Uterus (tissue), 2 donors: ENCODE measurements around the gene ACSF2.

Source experiments
- POLR2A ChIP-seq, 2 donors: fragments of 450-650 bp; IDR thresholded peaks; one replicate each; pipeline ENCODE4 v1.6.1; 2016; ENCODE audit warnings: antibody characterized with exemption in 2 of 2, mild to moderate bottlenecking in 1 of 2, moderate library complexity in 1 of 2
- TF ChIP-seq, protein P1 (sequence below), 4 experiments: fragments of 200-600 bp in 2 of 4; fragments of 450-650 bp in 2 of 4; sonication (generic) in 2 of 4; IDR thresholded peaks; one replicate each; pipeline ENCODE4 v1.5.1; 2016 to 2019; ENCODE audit warnings: antibody characterized with exemption in 4 of 4, mild to moderate bottlenecking in 2 of 4, moderate library complexity in 1 of 4

DNA sequence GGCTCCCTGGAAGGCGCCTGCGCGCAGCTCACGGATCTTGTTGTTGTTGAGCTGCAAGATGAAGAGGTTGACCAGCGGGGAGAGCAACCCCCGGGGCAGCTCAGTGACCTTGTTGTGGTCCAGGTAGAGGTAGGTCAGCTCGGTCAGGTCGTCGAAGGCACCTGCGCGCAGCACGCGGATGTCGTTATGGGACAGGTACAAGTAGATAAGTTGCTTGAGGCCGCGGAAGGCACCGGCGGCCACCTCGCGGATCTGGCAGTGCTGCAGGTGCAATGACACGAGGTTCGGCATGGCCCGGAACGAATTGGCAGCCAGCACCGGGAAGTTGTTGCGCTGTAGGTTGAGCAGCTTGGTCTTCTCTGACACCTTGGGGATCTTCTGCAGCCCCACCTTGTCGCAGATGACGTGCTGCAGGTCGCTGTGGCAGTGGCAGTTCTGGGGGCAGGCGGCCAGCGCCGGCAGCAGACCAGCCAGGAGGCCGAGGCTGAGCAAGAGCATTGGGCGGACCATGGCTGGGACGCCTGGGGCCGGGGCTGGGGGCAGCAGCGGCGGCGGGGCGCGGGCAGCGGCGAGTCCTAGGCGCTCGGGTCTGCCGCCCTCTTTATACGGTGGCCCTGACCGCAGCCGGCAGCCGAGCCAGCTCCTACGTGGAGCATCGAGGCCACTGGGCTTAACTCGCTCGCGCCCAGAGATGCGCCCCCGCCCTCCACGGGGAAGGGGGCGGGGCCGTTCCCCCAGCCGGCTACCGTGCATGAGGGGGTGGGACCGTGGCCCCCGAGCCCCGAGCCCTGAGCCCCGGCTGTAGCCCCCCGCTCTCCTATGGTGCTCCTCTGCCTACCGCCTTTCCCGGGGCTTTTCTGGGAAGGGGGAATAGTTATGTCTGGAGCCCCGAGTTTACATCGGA, 42.5 kb downstream of the ACSF2 start, which contains the start of gene CHAD:
- TF ChIP-seq POLR2A (IDR thresholded peaks at IDR 0.05): no peak
- TF ChIP-seq, protein P1, sequence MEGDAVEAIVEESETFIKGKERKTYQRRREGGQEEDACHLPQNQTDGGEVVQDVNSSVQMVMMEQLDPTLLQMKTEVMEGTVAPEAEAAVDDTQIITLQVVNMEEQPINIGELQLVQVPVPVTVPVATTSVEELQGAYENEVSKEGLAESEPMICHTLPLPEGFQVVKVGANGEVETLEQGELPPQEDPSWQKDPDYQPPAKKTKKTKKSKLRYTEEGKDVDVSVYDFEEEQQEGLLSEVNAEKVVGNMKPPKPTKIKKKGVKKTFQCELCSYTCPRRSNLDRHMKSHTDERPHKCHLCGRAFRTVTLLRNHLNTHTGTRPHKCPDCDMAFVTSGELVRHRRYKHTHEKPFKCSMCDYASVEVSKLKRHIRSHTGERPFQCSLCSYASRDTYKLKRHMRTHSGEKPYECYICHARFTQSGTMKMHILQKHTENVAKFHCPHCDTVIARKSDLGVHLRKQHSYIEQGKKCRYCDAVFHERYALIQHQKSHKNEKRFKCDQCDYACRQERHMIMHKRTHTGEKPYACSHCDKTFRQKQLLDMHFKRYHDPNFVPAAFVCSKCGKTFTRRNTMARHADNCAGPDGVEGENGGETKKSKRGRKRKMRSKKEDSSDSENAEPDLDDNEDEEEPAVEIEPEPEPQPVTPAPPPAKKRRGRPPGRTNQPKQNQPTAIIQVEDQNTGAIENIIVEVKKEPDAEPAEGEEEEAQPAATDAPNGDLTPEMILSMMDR (IDR thresholded peaks at IDR 0.05): no peak
